Esophagus (tissue), 2 donors: ENCODE results near the gene CHRM3. TPM values are rescaled to one million over a fixed set of nuclear protein-coding genes. Genes with fewer than 3 reads are reported as not detected.

Experiments
- H3K27ac ChIP-seq, 2 donors: one replicate each; pipeline ENCODE4 v1.5.1; 2013; ENCODE audit warnings: low read depth in 2 of 2, mild to moderate bottlenecking in 2 of 2, inconsistent platforms in 1 of 2, low read length in 1 of 2, moderate library complexity in 1 of 2
- H3K27me3 ChIP-seq, 2 donors: one replicate each; pipeline ENCODE4 v1.6.1; 2013; ENCODE audit warnings: low read length in 2 of 2, control low read depth in 1 of 2, mild to moderate bottlenecking in 1 of 2; ENCODE audit not compliant: insufficient read depth in 2 of 2, control insufficient read depth in 1 of 2
- H3K36me3 ChIP-seq, 2 donors: one replicate each; pipeline ENCODE4 v1.6.1; 2013; ENCODE audit warnings: low read length in 1 of 2; ENCODE audit not compliant: control insufficient read depth in 2 of 2, insufficient read depth in 2 of 2
- H3K4me1 ChIP-seq, 2 donors: one replicate each; pipeline ENCODE4 v1.6.1; 2013; ENCODE audit warnings: low read length in 1 of 2; ENCODE audit not compliant: control insufficient read depth in 2 of 2, insufficient read depth in 2 of 2
- H3K4me3 ChIP-seq, 2 donors: one replicate each; pipeline ENCODE4 v1.5.1; 2013; ENCODE audit warnings: low read length in 2 of 2, mild to moderate bottlenecking in 2 of 2, low read depth in 1 of 2, moderate library complexity in 1 of 2
- H3K9me3 ChIP-seq, 2 donors: one replicate each; pipeline ENCODE4 v1.6.1; 2013; ENCODE audit warnings: mild to moderate bottlenecking in 2 of 2, low read depth in 1 of 2, low read length in 1 of 2, moderate library complexity in 1 of 2; ENCODE audit not compliant: control insufficient read depth in 2 of 2, insufficient read depth in 1 of 2
- WGBS, 2 donors: extraction: QIAGEN DNeasy Blood & Tissue Kit; methylation state at CpG; one replicate each; pipeline ENCODE4 v1.1.7; 2013; 5-methylcytosine and 5-hydroxymethylcytosine counted together
- polyA plus RNA-seq, 2 donors: library from polyadenylated mRNA; stranded (reverse); fragments of 200-250 nt; gene quantifications; one replicate each; pipeline ENCODE4 v1.2.3, GENCODE V29; 2013
- donor health status: healthy with polysubstance abuse.
- donor health status: Bipolar disorder and iron deficiency.

Gene CHRM3
- polyA plus RNA-seq, 2 donors = 0.71 to 1.7 TPM

GRCh38 chr1:239389703-239390102 lies 3.3 kb downstream of the CHRM3 start:
- no peak overlapping the region for H3K4me3 ChIP-seq
- H3K27me3 ChIP-seq = peaks cover 5 to 6% of the 10 kb centered on the region in 2 donors

GRCh38 chr1:239392271-239392670 lies 5.9 kb downstream of the CHRM3 start:
- peaks cover under 1 to 3% of the 10 kb centered on the region in 2 donors for H3K4me1 ChIP-seq
- no peaks in the 10 kb centered on the region for H3K9me3 ChIP-seq
- H3K27ac ChIP-seq = no peak overlapping the region
- peaks cover 0 to 6% of the 10 kb centered on the region in 2 donors for H3K27me3 ChIP-seq
- H3K36me3 ChIP-seq = no peaks in the 10 kb centered on the region
- WGBS, 2 donors = 71 to 77% methylated on average over 3 of the region's 3 CpGs
- no peak overlapping the region for H3K4me3 ChIP-seq

More at GRCh38 chr1:239389703-239390102, 3.3 kb downstream of the CHRM3 start:
- H3K4me1 ChIP-seq = peaks cover 4 to 7% of the 10 kb centered on the region in 2 donors
- H3K9me3 ChIP-seq = no peaks in the 10 kb centered on the region
- no peaks in the 10 kb centered on the region for H3K36me3 ChIP-seq
- 44 to 60% methylated on average over 3 of the region's 3 CpGs for WGBS, 2 donors
- no peak overlapping the region for H3K27ac ChIP-seq

DNA sequence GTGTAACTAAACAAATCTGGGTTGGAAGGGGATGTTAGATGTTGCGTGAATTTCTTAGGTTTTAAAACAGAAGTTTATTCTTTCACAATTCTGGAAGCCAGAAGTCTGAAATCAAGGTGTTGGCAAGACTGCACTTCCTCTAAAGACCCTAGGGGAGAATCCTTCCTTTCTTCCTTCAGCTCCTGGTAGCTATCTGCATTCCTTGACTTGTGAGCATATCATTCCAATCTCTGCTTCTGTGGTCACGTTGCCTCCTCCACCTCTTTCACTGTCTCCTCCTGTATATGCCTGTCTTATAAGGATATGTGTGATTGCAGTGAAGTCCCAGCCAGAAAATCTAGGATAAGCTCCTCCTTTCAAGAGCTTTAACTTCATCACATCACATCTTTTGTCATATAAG lies 7.7 kb downstream of the CHRM3 start:
- whole genome bisulfite sequencing, 2 donors = 63 to 67% methylated on average over 2 of the region's 2 CpGs
- Histone ChIP-seq H3K9me3 (no peaks in the 10 kb centered on the region), H3K4me3 (no peak overlapping the region), H3K36me3 (no peaks in the 10 kb centered on the region), H3K4me1 (no peaks in the 10 kb centered on the region), H3K27ac (no peak overlapping the region), H3K27me3 (no peaks in the 10 kb centered on the region)

DNA sequence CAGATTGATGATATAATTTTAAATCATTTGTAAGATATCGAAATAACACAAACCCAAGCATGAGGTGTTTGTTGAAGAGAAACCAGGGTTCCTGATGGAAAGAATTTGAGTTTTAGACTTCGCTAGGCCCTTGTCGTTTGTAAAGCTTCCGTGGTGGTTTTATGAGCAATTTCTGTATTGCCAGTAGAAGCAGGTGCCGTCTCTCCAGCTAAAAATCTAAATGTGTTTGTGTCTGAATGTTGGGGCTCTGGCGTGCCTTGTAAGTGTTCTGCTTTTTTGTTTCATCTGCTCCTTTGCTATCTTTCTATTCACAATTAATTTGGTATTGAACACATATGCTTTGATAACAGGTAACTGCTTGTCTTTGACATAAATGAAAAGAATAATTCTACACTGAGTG lies 27.5 kb downstream of the CHRM3 start:
- Histone ChIP-seq H3K4me1 (no peaks in the 10 kb centered on the region), H3K9me3 (no peaks in the 10 kb centered on the region), H3K27ac (no peak overlapping the region), H3K27me3 (no peaks in the 10 kb centered on the region), H3K4me3 (no peak overlapping the region), H3K36me3 (no peaks in the 10 kb centered on the region)
- WGBS, 2 donors = 61 to 81% methylated on average over 6 of the region's 6 CpGs

DNA sequence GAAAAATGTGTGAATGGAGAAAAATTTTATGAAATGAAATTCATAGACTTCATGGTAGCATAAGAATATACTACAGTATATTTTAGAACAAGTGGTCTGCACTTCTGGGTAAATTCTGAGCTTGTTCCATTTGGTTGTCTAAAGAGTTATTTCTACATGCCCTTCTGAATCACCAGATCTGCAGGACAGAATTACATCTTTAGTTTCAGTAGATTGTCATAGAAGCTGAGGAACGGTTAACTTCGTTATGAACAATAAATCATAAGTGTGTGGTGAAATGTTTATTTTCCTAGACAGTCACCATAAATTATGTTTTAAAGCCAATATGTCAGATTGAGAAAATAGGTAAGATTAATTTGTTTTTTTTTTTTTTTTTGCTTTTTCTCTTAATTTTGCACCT lies 30.9 kb downstream of the CHRM3 start:
- Histone ChIP-seq H3K4me1 (no peaks in the 10 kb centered on the region), H3K4me3 (no peak overlapping the region), H3K27ac (no peak overlapping the region), H3K27me3 (no peaks in the 10 kb centered on the region), H3K9me3 (no peaks in the 10 kb centered on the region), H3K36me3 (no peaks in the 10 kb centered on the region)
- WGBS, 2 donors = 55 to 60% methylated on average over 2 of the region's 2 CpGs

- Histone ChIP-seq H3K27me3 (no peaks in the 10 kb centered on the region), H3K4me1 (no peaks in the 10 kb centered on the region), H3K36me3 (no peaks in the 10 kb centered on the region), H3K9me3 (no peaks in the 10 kb centered on the region), H3K27ac (no peak overlapping the region), H3K4me3 (no peak overlapping the region)
- WGBS, 2 donors = 70 to 76% methylated on average over 5 of the region's 5 CpGs
Measured at GRCh38 chr1:239417986-239418640, 31.7 kb downstream of the CHRM3 start.

- no peaks in the 10 kb centered on the region for H3K4me1 ChIP-seq
- no peaks in the 10 kb centered on the region for H3K9me3 ChIP-seq
- 91 to 93% methylated on average over 1 of the region's 1 CpG for WGBS, 2 donors
- H3K27ac ChIP-seq = no peak overlapping the region
- H3K36me3 ChIP-seq = no peaks in the 10 kb centered on the region
- no peaks in the 10 kb centered on the region for H3K27me3 ChIP-seq
- H3K4me3 ChIP-seq = no peak overlapping the region
Measured at GRCh38 chr1:239418681-239419080, 32.3 kb downstream of the CHRM3 start.

DNA sequence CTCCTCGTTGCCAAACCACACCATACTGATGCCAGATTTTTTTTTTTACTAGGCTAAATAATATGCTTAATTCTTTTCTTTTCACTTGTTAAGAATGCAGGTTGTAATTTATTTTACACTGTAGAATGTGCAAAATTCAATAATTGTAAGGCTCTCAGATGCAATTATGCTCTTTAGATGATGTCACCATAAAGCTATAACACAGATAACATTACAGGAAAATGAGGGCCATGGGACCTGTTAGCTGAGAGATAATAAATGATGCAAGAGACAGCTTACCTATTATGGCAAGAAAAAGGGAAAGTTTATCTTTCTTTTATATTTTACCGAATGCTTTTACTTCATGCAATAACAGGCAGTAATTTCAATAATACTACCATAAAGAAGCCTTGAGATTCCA lies 35.4 kb downstream of the CHRM3 start:
- Histone ChIP-seq H3K9me3 (no peaks in the 10 kb centered on the region), H3K4me3 (no peak overlapping the region), H3K4me1 (no peaks in the 10 kb centered on the region), H3K36me3 (no peaks in the 10 kb centered on the region), H3K27ac (no peak overlapping the region), H3K27me3 (no peaks in the 10 kb centered on the region)
- 37 to 40% methylated on average over 2 of the region's 2 CpGs for WGBS, 2 donors

GRCh38 chr1:239422818-239423217 lies 36.5 kb downstream of the CHRM3 start:
- H3K27me3 ChIP-seq = no peaks in the 10 kb centered on the region
- 77 to 86% methylated on average over 3 of the region's 3 CpGs for WGBS, 2 donors
- H3K36me3 ChIP-seq = no peaks in the 10 kb centered on the region
- no peak overlapping the region for H3K27ac ChIP-seq
- H3K4me1 ChIP-seq = no peaks in the 10 kb centered on the region
- H3K4me3 ChIP-seq = no peak overlapping the region
- H3K9me3 ChIP-seq = no peaks in the 10 kb centered on the region

- Histone ChIP-seq H3K27ac (no peak overlapping the region), H3K4me3 (no peak overlapping the region), H3K36me3 (no peaks in the 10 kb centered on the region), H3K4me1 (no peaks in the 10 kb centered on the region), H3K9me3 (no peaks in the 10 kb centered on the region), H3K27me3 (no peaks in the 10 kb centered on the region)
- WGBS, 2 donors = 76 to 81% methylated on average over 4 of the region's 4 CpGs
Measured at GRCh38 chr1:239426821-239427475, 40.6 kb downstream of the CHRM3 start.
